PC-9 (cell line): ENCODE data around the gene B4GALT3.

Experiments
- EZH2 ChIP-seq: fragments of 200-600 bp; sonication (generic); IDR thresholded peaks from 2 replicates; pipeline ENCODE4 v1.8.0; 2017; ENCODE audit warnings: antibody characterized with exemption, low read depth
- TF ChIP-seq, protein P1 (sequence below): fragments of 200-600 bp; sonication (generic); conservative IDR thresholded peaks from 2 replicates; pipeline ENCODE4 v1.6.1; 2017; ENCODE audit warnings: mixed run types, antibody characterized with exemption, mild to moderate bottlenecking, moderate library complexity

DNA sequence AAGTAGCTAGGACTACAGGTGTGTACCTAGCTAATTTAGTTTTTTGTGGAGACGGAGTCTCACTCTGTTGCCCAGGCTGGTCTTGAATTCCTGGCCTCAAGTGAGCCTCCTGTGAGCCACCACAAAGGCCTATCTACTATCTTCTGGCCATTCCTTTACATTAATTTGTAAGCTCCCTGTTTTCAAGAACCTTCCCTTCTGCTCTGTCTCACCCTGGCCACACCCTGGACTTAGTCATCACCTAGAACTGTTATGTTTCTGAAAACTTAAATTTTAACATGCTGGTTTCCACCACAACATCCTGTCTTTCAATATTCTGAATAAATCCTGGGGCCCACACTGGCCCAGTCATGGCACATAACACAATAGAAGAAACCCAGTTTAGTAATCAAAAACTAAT, 4.9 kb upstream of the B4GALT3 start:
- TF ChIP-seq, protein P1, sequence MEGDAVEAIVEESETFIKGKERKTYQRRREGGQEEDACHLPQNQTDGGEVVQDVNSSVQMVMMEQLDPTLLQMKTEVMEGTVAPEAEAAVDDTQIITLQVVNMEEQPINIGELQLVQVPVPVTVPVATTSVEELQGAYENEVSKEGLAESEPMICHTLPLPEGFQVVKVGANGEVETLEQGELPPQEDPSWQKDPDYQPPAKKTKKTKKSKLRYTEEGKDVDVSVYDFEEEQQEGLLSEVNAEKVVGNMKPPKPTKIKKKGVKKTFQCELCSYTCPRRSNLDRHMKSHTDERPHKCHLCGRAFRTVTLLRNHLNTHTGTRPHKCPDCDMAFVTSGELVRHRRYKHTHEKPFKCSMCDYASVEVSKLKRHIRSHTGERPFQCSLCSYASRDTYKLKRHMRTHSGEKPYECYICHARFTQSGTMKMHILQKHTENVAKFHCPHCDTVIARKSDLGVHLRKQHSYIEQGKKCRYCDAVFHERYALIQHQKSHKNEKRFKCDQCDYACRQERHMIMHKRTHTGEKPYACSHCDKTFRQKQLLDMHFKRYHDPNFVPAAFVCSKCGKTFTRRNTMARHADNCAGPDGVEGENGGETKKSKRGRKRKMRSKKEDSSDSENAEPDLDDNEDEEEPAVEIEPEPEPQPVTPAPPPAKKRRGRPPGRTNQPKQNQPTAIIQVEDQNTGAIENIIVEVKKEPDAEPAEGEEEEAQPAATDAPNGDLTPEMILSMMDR, result no peak
- no peak for TF ChIP-seq EZH2
